GM19239 (cell line): ENCODE results near the gene HCN1.

Experiments used
- DNase-seq: peaks from one replicate; pipeline ENCODE4 v3.0.0; 2011; ENCODE audit warnings: low spot score; ENCODE audit not compliant: insufficient read length
- FAIRE-seq: peaks from 2 replicates; lab custom pipeline; 2011; peaks lifted over from hg19 to GRCh38; lab: Jason Lieb, UNC

HCN1 gene

GRCh38 chr5:45696206-45696836 is at the start of gene HCN1:
Gene HCN1 (minus strand): TSS chr5:45696380.
- peak; percentile 23 for DNase-seq
- no peak for FAIRE-seq

- FAIRE-seq (no peak), DNase-seq (no peak)
Measured at GRCh38 chr5:45741110-45741509, 44.9 kb upstream of the HCN1 start.

- FAIRE-seq (no peak), DNase-seq (no peak)
Measured at GRCh38 chr5:45737153-45737552, 41.0 kb upstream of the HCN1 start.

- FAIRE-seq (no peak), DNase-seq (no peak)
Measured at GRCh38 chr5:45725537-45725936, 29.4 kb upstream of the HCN1 start.

GRCh38 chr5:45697201-45697600 is 1.0 kb upstream of the HCN1 start:
- FAIRE-seq (no peak), DNase-seq (no peak)

- FAIRE-seq (no peak), DNase-seq (no peak)
Measured at GRCh38 chr5:45695804-45696156, 400 bp downstream of the HCN1 start.

GRCh38 chr5:45694971-45695803 is 993 bp downstream of the HCN1 start:
- no peak for FAIRE-seq
- no peak for DNase-seq

GRCh38 chr5:45694255-45694814 is 1.8 kb downstream of the HCN1 start:
- DNase-seq (no peak), FAIRE-seq (no peak)

GRCh38 chr5:45692481-45692880 is 3.7 kb downstream of the HCN1 start:
- FAIRE-seq (no peak), DNase-seq (no peak)

- DNase-seq, result no peak
- no peak for FAIRE-seq
Measured at GRCh38 chr5:45691656-45692055, 4.5 kb downstream of the HCN1 start.

- FAIRE-seq (no peak), DNase-seq (no peak)
Measured at GRCh38 chr5:45687701-45688100, 8.5 kb downstream of the HCN1 start.

GRCh38 chr5:45686620-45687019 is 9.6 kb downstream of the HCN1 start:
- DNase-seq, result no peak
- FAIRE-seq, result no peak

- DNase-seq, result no peak
- FAIRE-seq, result no peak
Measured at GRCh38 chr5:45684118-45684517, 12.1 kb downstream of the HCN1 start.

- FAIRE-seq (no peak), DNase-seq (no peak)
Measured at GRCh38 chr5:45680950-45681349, 15.2 kb downstream of the HCN1 start.

- DNase-seq (no peak), FAIRE-seq (no peak)
Measured at GRCh38 chr5:45677524-45677923, 18.7 kb downstream of the HCN1 start.

- DNase-seq (no peak), FAIRE-seq (no peak)
Measured at GRCh38 chr5:45672271-45672670, 23.9 kb downstream of the HCN1 start.

- FAIRE-seq (no peak), DNase-seq (no peak)
Measured at GRCh38 chr5:45648744-45649143, 47.4 kb downstream of the HCN1 start.

GRCh38 chr5:45643056-45643455 is 53.1 kb downstream of the HCN1 start:
- no peak for FAIRE-seq
- DNase-seq, result no peak

GRCh38 chr5:45642370-45642769 is 53.8 kb downstream of the HCN1 start:
- FAIRE-seq, result no peak
- no peak for DNase-seq

- DNase-seq (no peak), FAIRE-seq (no peak)
Measured at GRCh38 chr5:45639040-45639439, 57.1 kb downstream of the HCN1 start.

GRCh38 chr5:45627076-45627656 is 69.0 kb downstream of the HCN1 start:
- no peak for DNase-seq
- FAIRE-seq, result no peak
